Pancreas (tissue), 10 donors: ENCODE results near the gene ICOS. TPM values are rescaled to one million over a fixed set of nuclear protein-coding genes. Genes with fewer than 3 reads are reported as not detected.
A peak's percentile ranks its signal among the peaks of the same experiment; 100 is the strongest.
"Not testable (repeated sequence)": the region's sequence is repeated elsewhere in the genome, so short reads cannot be mapped to it uniquely, and the experiment has no call there.

Source experiments
- ATAC-seq, 4 donors: fragments of 200-7000 bp; cut with Tn5 transposase; one replicate each; pipeline versions ENCODE4 v1.8.0 to v1.9.1; 2020; ENCODE audit warnings: mild to moderate bottlenecking in 4 of 4, moderate library complexity in 4 of 4
- DNase-seq, 6 donors: peaks; one replicate each; pipeline ENCODE4 v3.0.0-alpha.2; 2020
- FAIRE-seq: peaks from 2 replicates; lab custom pipeline; 2012; peaks lifted over from hg19 to GRCh38; lab: Jason Lieb, UNC
- H3K27ac ChIP-seq, 4 donors: fragments of 200-600 bp; sonication (generic); 1 replicate in 3 of 4; 2 replicates in 1 of 4; pipeline versions ENCODE4 v1.5.0 to v1.8.0; 2020
- H3K27me3 ChIP-seq, 4 donors: fragments of 200-600 bp; one replicate each; pipeline ENCODE4 v1.8.0; 2021
- H3K36me3 ChIP-seq, 3 donors: fragments of 200-600 bp; sonication (generic) in 1 of 3; one replicate each; pipeline versions ENCODE4 v1.5.0 to v1.8.0; 2020 to 2021
- H3K4me1 ChIP-seq, 3 donors: fragments of 200-600 bp; one replicate each; pipeline ENCODE4 v1.8.0; 2021
- H3K4me3 ChIP-seq, 4 donors: fragments of 200-600 bp; sonication (generic) in 2 of 4; one replicate each; pipeline versions ENCODE4 v1.5.0 to v1.8.0; 2020 to 2021
- H3K9me3 ChIP-seq, 4 donors: fragments of 200-600 bp; one replicate each; pipeline ENCODE4 v1.8.0; 2021
- CTCF ChIP-seq, 4 donors: fragments of 200-600 bp; sonication (generic) in 3 of 4; IDR thresholded peaks; one replicate each; pipeline versions ENCODE4 v1.5.0 to v1.8.0; 2021; ENCODE audit warnings: antibody characterized with exemption in 4 of 4
- WGBS, 2 donors: extraction: QIAGEN DNeasy Blood & Tissue Kit; methylation state at CpG; one replicate each; pipeline ENCODE4 v1.1.7; 2013; 5-methylcytosine and 5-hydroxymethylcytosine counted together
- intact Hi-C, 3 donors: fragments of 100-400 bp; cut with DNase I; formaldehyde crosslinking; loops; one replicate each; pipeline versions ENCODE4 v1.11.1 to v1.14.2; 2022
- polyA plus RNA-seq, 2 donors: library from polyadenylated mRNA; stranded (reverse); fragments of 200-250 nt; gene quantifications; one replicate each; pipeline ENCODE4 v1.2.3, GENCODE V29; 2013
- total RNA-seq, 6 donors: library from RNA; stranded (reverse); fragmentation: NEBNext Ultra II Directional in 4 of 6; extraction: Animal tissue kit (Norgen Biotek cat#: 25700) in 4 of 6; gene quantifications; one replicate each; pipeline versions ENCODE4 v1.2.1 to v1.2.4, GENCODE V29; 2021 to 2023
- donor health status: healthy with polysubstance abuse.
- donor health status: DM: no; HTN: no; CAD: no; lungs with moderate emphysema.
- donor health status: DM: no; HTN: no; CAD: no.
- donor health status: control.
- donor health status: control.
- donor health status: Bipolar disorder and iron deficiency.
- donor health status: DM: yes; HTN: yes; CAD: no.
- donor health status: DM: no; HTN: no; CAD: no.
- donor health status: DM: no; HTN: no; CAD: no.
- donor health status: DM: yes; HTN: yes; CAD: no.

ICOS gene
- total and polyA plus RNA-seq, 8 donors, result 0.06 to 0.25 (median 0.14) TPM; not detected in 5

GRCh38 chr2:203934711-203935438 is 1.7 kb upstream of the ICOS start:
- 75 to 85% methylated on average over 8 of the region's 8 CpGs for WGBS, 2 donors
- no peaks in the 10 kb centered on the region for H3K36me3 ChIP-seq
- no peak for TF ChIP-seq CTCF (IDR thresholded peaks at IDR 0.05)
- ATAC-seq (no peak), FAIRE-seq (no peak), DNase-seq (no peak)
- no peaks in the 10 kb centered on the region for H3K27me3 ChIP-seq
- H3K27ac ChIP-seq, result no peak overlapping the region
- H3K9me3 ChIP-seq, result no peaks in the 10 kb centered on the region
- intact Hi-C loops, result no loop called here
- H3K4me3 ChIP-seq, result no peak overlapping the region
- no peaks in the 10 kb centered on the region for H3K4me1 ChIP-seq

GRCh38 chr2:203935568-203935967 is 995 bp upstream of the ICOS start:
- H3K27ac ChIP-seq, result no peak overlapping the region
- TF ChIP-seq CTCF (IDR thresholded peaks at IDR 0.05), result no peak
- WGBS, 2 donors, result 91 to 94% methylated on average over 4 of the region's 4 CpGs

GRCh38 chr2:203936949-203937348 is 386 bp downstream of the ICOS start:
- WGBS, 2 donors, result 88 to 91% methylated on average over 1 of the region's 1 CpG
- H3K27ac ChIP-seq, result no peak overlapping the region
- H3K4me3 ChIP-seq, result no peak overlapping the region

More at GRCh38 chr2:203935568-203935967, 995 bp upstream of the ICOS start:
- ATAC-seq, result no peak
- intact Hi-C loops, result no loop called here
- DNase-seq, result no peak
- Histone ChIP-seq H3K4me1 (no peaks in the 10 kb centered on the region), H3K4me3 (no peak overlapping the region), H3K9me3 (no peaks in the 10 kb centered on the region), H3K27me3 (no peaks in the 10 kb centered on the region), H3K36me3 (no peaks in the 10 kb centered on the region)
- FAIRE-seq, result peak; percentile 95

GRCh38 chr2:203937788-203938187 is 1.2 kb downstream of the ICOS start:
- WGBS, 2 donors, result 97 to 100% methylated on average over 1 of the region's 1 CpG
- FAIRE-seq (no peak), DNase-seq (no peak), ATAC-seq (no peak)
- H3K36me3 ChIP-seq, result no peaks in the 10 kb centered on the region
- no peaks in the 10 kb centered on the region for H3K27me3 ChIP-seq
- no peak for TF ChIP-seq CTCF (IDR thresholded peaks at IDR 0.05)
- H3K9me3 ChIP-seq, result no peaks in the 10 kb centered on the region
- no peaks in the 10 kb centered on the region for H3K4me1 ChIP-seq
- H3K4me3 ChIP-seq, result no peak overlapping the region
- no peak overlapping the region for H3K27ac ChIP-seq
- intact Hi-C loops, result no loop called here

More at GRCh38 chr2:203936949-203937348, 386 bp downstream of the ICOS start:
- Histone ChIP-seq H3K27me3 (no peaks in the 10 kb centered on the region), H3K9me3 (no peaks in the 10 kb centered on the region), H3K4me1 (no peaks in the 10 kb centered on the region), H3K36me3 (no peaks in the 10 kb centered on the region)
- FAIRE-seq, result no peak
- no peak for ATAC-seq
- no peak for DNase-seq
- intact Hi-C loops, result no loop called here
- TF ChIP-seq CTCF (IDR thresholded peaks at IDR 0.05), result no peak

GRCh38 chr2:203940039-203940438 is 3.5 kb downstream of the ICOS start:
- DNase-seq, result no peak
- Histone ChIP-seq H3K36me3 (no peaks in the 10 kb centered on the region), H3K27me3 (no peaks in the 10 kb centered on the region), H3K4me3 (no peak overlapping the region), H3K27ac (no peak overlapping the region), H3K4me1 (no peaks in the 10 kb centered on the region), H3K9me3 (no peaks in the 10 kb centered on the region)
- no peak for TF ChIP-seq CTCF (IDR thresholded peaks at IDR 0.05)
- no peak for ATAC-seq
- WGBS, 2 donors, result 59 to 72% methylated on average over 4 of the region's 4 CpGs
- FAIRE-seq, result no peak
- intact Hi-C loops, result no loop called here

GRCh38 chr2:203943493-203944382 is 7.2 kb downstream of the ICOS start:
- H3K36me3 ChIP-seq, H3K27me3 ChIP-seq, intact Hi-C loops, H3K27ac ChIP-seq, FAIRE-seq, DNase-seq, H3K4me3 ChIP-seq, H3K9me3 ChIP-seq, H3K4me1 ChIP-seq, ATAC-seq: not testable (repeated sequence)
- 94 to 98% methylated on average over 7 of the region's 7 CpGs for WGBS, 2 donors
